ENCODE measurements around the gene LASP1NB.

- TF ChIP-seq, protein P1, sequence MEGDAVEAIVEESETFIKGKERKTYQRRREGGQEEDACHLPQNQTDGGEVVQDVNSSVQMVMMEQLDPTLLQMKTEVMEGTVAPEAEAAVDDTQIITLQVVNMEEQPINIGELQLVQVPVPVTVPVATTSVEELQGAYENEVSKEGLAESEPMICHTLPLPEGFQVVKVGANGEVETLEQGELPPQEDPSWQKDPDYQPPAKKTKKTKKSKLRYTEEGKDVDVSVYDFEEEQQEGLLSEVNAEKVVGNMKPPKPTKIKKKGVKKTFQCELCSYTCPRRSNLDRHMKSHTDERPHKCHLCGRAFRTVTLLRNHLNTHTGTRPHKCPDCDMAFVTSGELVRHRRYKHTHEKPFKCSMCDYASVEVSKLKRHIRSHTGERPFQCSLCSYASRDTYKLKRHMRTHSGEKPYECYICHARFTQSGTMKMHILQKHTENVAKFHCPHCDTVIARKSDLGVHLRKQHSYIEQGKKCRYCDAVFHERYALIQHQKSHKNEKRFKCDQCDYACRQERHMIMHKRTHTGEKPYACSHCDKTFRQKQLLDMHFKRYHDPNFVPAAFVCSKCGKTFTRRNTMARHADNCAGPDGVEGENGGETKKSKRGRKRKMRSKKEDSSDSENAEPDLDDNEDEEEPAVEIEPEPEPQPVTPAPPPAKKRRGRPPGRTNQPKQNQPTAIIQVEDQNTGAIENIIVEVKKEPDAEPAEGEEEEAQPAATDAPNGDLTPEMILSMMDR (conservative IDR thresholded peaks at IDR 0.05 in 1 of 2, IDR thresholded peaks at IDR 0.05 in 1 of 2; ENCODE audit: extremely low read depth in 1 of 2, insufficient read depth in 1 of 2, low read depth in 1 of 2, low read length in 2 of 2): no peak
- TF ChIP-seq EZH2 (IDR thresholded peaks at IDR 0.05; ENCODE audit: borderline replicate concordance, low read length): no peak
These were observed 16.7 kb upstream of the LASP1NB start for GRCh38 chr17:38908676-38909181.
